ENCODE data around the gene TMEM41B. TPM values are rescaled to one million over a fixed set of nuclear protein-coding genes. Genes with fewer than 3 reads are reported as not detected.

TMEM41B gene
- total and polyA plus RNA-seq, 8 donors = 36.5 to 77.1 (median 44.3) TPM

DNA sequence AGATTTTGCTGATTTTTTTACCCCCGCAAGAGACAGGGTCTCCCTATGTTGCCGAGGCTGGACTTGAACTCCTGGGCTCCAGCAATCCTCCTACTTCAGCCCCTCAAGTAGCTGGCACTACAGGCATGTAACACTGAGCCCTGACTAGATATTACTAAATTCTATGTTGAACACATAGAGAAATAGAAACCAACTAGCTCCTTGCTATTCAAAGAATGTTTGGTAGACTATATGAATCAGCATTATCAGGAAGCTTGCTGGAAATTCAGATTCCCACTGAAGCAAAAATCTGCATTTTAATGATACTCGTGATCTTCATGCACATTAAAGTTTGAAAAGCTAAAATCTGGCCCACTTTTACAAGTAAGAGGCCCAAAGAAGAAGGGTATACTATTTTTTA lies 11.9 kb downstream of the TMEM41B start:
- H3K9me3 ChIP-seq = no peaks in the 10 kb centered on the region
- no peak overlapping the region for H3K4me3 ChIP-seq
- no peaks in the 10 kb centered on the region for H3K27me3 ChIP-seq

GRCh38 chr11:9301720-9302119 lies 12.7 kb downstream of the TMEM41B start:
- Histone ChIP-seq H3K27me3 (no peaks in the 10 kb centered on the region), H3K36me3 (peaks cover 0 to 29% of the 10 kb centered on the region in 2 donors), H3K9me3 (no peaks in the 10 kb centered on the region), H3K27ac (no peak overlapping the region), H3K4me1 (peaks cover 0 to 4% of the 10 kb centered on the region in 2 donors), H3K4me3 (no peak overlapping the region)
- TF ChIP-seq, protein P1, sequence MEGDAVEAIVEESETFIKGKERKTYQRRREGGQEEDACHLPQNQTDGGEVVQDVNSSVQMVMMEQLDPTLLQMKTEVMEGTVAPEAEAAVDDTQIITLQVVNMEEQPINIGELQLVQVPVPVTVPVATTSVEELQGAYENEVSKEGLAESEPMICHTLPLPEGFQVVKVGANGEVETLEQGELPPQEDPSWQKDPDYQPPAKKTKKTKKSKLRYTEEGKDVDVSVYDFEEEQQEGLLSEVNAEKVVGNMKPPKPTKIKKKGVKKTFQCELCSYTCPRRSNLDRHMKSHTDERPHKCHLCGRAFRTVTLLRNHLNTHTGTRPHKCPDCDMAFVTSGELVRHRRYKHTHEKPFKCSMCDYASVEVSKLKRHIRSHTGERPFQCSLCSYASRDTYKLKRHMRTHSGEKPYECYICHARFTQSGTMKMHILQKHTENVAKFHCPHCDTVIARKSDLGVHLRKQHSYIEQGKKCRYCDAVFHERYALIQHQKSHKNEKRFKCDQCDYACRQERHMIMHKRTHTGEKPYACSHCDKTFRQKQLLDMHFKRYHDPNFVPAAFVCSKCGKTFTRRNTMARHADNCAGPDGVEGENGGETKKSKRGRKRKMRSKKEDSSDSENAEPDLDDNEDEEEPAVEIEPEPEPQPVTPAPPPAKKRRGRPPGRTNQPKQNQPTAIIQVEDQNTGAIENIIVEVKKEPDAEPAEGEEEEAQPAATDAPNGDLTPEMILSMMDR (IDR thresholded peaks at IDR 0.05) = no peak
- no peak for ATAC-seq
- DNase-seq = no peak
- intact Hi-C loops (cut with DNase I) = no loop called here

More for the DNA sequence above, 11.9 kb downstream of the TMEM41B start:
- ATAC-seq (no peak), DNase-seq (no peak)
- TF ChIP-seq, protein P1 (IDR thresholded peaks at IDR 0.05) = no peak
- intact Hi-C loops (cut with DNase I) = no loop called here
- Histone ChIP-seq H3K27ac (no peak overlapping the region), H3K4me1 (peaks cover 0 to 4% of the 10 kb centered on the region in 2 donors), H3K36me3 (peaks cover 0 to 22% of the 10 kb centered on the region in 2 donors)

- H3K4me3 ChIP-seq = no peak overlapping the region
- H3K27me3 ChIP-seq = no peaks in the 10 kb centered on the region
- intact Hi-C loops (cut with DNase I) = no loop called here
- no peak overlapping the region for H3K27ac ChIP-seq
- ATAC-seq (no peak), DNase-seq (no peak)
- no peaks in the 10 kb centered on the region for H3K9me3 ChIP-seq
- no peaks in the 10 kb centered on the region for H3K4me1 ChIP-seq
- TF ChIP-seq, protein P1 (IDR thresholded peaks at IDR 0.05) = no peak
- peaks cover 0 to 54% of the 10 kb centered on the region in 2 donors for H3K36me3 ChIP-seq
Measured at GRCh38 chr11:9293646-9294045, 20.7 kb downstream of the TMEM41B start.

- TF ChIP-seq, protein P1 (IDR thresholded peaks at IDR 0.05) = no peak
- no peaks in the 10 kb centered on the region for H3K9me3 ChIP-seq
Measured at GRCh38 chr11:9285850-9286587, 28.4 kb downstream of the TMEM41B start.

GRCh38 chr11:9280655-9281301 lies 33.6 kb downstream of the TMEM41B start:
- no peaks in the 10 kb centered on the region for H3K9me3 ChIP-seq
- H3K27ac ChIP-seq = no peak overlapping the region
- peak; percentile 63 for ATAC-seq
- TF ChIP-seq, protein P1 (IDR thresholded peaks at IDR 0.05) = no peak
- intact Hi-C loops (cut with DNase I) = no loop called here
- H3K27me3 ChIP-seq = no peaks in the 10 kb centered on the region
- H3K4me1 ChIP-seq = peaks cover 0 to 5% of the 10 kb centered on the region in 2 donors
- peak in 1 of 4 donors; percentile 48 for DNase-seq
- peaks cover 0 to 47% of the 10 kb centered on the region in 2 donors for H3K36me3 ChIP-seq
- no peak overlapping the region for H3K4me3 ChIP-seq

More at GRCh38 chr11:9285850-9286587, 28.4 kb downstream of the TMEM41B start:
- no peaks in the 10 kb centered on the region for H3K27me3 ChIP-seq
- intact Hi-C loops (cut with DNase I) = no loop called here
- ATAC-seq (no peak), DNase-seq (no peak)
- no peak overlapping the region for H3K4me3 ChIP-seq
- H3K27ac ChIP-seq = no peak overlapping the region
- no peaks in the 10 kb centered on the region for H3K4me1 ChIP-seq
- peaks cover 0 to 39% of the 10 kb centered on the region in 2 donors for H3K36me3 ChIP-seq

Data from left lung (tissue), 10 donors.